AG04449 (cell line): ENCODE measurements around the gene CST7.

Experiments
- CTCF ChIA-PET: fragments of 350-600 bp; formaldehyde crosslinking; extraction: SDS; loops from one replicate; lab custom pipeline; 2021; ENCODE audit warnings: antibody characterized with exemption; lab: Yijun Ruan, JAX
- POLR2A ChIA-PET: fragments of 400-600, 350-600 bp; formaldehyde crosslinking; extraction: SDS; loops from one replicate; lab custom pipeline; 2020; ENCODE audit warnings: antibody characterized with exemption, inconsistent platforms; lab: Yijun Ruan, JAX
- DNase-seq: peaks from one replicate; pipeline ENCODE4 v3.0.0-alpha.2; 2010; ENCODE audit warnings: low read depth, low spot score
- H3K4me3 ChIP-seq: 2 replicates; pipeline ENCODE4 v1.5.1; 2011; ENCODE audit warnings: low read depth, mild to moderate bottlenecking, control low read depth, low read length
- TF ChIP-seq, protein P1 (sequence below): IDR thresholded peaks from one replicate; pipeline ENCODE4 v1.5.1; 2011; ENCODE audit warnings: mild to moderate bottlenecking, moderate library complexity, low read length, control low read depth, inconsistent platforms; ENCODE audit not compliant: insufficient read depth; ENCODE audit errors: missing control alignments

Gene CST7

DNA sequence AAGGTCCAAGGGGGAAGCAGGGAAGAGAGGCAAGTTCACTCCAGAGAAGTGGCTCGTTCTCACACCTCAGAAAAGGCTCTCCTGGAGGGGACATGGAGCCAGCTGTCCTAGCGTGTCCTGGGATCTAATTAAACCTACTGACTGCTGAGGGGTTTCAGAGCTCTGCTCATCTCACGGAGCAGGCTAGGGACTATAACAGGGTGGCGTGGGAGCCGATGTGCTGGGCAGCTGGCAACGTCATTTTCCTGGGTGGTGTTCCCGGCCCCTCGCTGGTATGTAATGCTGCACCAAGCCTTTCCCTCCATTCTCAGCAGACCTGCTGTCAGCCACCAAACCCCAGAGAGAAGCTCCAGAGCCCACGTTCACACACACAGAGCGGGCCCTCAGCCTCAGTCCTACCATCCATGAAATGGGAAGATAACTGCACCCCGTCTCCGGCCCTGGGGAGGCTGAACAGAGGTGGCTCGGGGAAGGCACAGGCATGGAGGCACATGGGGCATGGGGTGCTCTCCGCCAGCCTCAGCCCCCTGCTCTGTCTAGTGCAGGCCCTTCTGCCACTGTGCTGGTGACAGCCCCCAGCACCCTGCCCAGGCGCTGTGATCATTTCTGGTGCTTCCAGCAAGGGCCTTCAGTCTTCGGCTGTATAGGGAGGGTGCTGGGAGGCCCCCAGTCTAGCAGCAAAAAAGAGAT is 1.9 kb downstream of the CST7 start:
- CTCF ChIA-PET, result no interaction called here
- TF ChIP-seq, protein P1, sequence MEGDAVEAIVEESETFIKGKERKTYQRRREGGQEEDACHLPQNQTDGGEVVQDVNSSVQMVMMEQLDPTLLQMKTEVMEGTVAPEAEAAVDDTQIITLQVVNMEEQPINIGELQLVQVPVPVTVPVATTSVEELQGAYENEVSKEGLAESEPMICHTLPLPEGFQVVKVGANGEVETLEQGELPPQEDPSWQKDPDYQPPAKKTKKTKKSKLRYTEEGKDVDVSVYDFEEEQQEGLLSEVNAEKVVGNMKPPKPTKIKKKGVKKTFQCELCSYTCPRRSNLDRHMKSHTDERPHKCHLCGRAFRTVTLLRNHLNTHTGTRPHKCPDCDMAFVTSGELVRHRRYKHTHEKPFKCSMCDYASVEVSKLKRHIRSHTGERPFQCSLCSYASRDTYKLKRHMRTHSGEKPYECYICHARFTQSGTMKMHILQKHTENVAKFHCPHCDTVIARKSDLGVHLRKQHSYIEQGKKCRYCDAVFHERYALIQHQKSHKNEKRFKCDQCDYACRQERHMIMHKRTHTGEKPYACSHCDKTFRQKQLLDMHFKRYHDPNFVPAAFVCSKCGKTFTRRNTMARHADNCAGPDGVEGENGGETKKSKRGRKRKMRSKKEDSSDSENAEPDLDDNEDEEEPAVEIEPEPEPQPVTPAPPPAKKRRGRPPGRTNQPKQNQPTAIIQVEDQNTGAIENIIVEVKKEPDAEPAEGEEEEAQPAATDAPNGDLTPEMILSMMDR, result no peak
- no peak overlapping the region for H3K4me3 ChIP-seq
- no peak for DNase-seq
- POLR2A ChIA-PET, result no interaction called here

DNA sequence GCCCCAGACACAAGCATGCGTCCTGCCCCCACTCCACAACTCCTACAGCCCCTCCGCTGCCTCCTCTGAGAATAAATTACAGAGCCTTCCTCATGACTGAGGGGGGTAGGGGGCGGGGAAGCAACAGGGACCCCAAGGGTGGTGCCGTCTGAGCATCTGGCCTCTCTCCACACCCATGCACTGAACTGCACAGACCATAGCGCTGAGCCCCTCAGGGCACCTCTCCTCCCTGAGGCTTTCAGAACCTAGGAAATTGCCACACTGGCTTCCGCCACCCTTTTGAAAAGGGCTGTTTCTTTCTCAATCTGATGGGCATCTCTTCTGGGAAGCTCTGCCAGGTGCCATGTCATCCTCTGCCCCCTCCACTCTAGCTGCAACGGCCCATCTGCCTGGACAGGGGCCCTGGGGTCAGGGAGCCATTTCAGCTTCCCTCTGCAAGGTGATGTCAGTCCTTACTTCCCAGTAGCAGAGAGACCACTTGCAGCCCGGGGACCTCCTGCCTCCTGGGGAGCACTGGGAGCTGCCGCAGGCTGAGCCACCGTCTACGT is 2.5 kb downstream of the CST7 start:
- TF ChIP-seq, protein P1, result no peak
- ChIA-PET POLR2A (no interaction called here), CTCF (no interaction called here)
- H3K4me3 ChIP-seq, result no peak overlapping the region
- no peak for DNase-seq

DNA sequence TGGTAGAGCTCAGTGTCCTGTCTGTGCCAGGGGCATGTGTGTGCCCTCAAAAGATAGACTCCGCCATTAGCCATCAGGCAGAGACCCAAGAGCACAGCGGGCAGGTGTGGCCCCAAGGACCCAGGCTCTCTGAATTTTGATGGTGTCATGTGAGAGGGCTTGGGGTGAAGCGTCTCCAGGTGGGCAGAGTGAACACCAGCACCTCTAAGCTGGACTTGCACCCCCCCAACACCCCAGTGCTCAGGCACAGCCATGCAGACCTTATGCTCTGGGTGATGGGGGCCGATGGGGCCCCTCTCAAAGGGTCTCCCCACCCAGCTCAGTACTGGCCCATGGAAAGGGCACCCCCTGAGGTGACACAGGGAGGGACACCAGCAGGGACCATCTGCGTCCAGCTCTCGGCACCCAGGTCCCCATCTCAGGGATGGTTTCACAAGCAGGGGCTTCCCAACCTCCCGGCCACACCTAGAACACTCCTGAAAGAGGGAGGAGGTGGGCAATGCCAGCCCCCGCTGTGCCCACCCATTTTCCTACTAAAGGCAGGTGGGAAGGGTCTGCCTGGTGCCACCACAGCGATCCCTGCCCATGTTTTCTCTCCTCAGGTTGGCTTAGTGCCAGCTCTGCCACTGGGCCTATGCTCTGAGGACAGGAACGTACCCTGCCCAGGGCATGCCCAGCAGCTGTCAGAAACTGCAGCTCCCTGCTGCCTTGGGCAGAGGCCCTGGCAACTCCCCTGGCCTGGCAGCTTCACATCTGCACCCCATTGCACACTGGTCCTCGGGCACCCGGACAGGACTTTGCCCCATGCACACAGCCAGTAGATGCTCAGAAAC is 3.5 kb downstream of the CST7 start:
- TF ChIP-seq, protein P1, result no peak
- POLR2A ChIA-PET, result no interaction called here
- no peak overlapping the region for H3K4me3 ChIP-seq
- CTCF ChIA-PET, result no interaction called here
- DNase-seq, result no peak

DNA sequence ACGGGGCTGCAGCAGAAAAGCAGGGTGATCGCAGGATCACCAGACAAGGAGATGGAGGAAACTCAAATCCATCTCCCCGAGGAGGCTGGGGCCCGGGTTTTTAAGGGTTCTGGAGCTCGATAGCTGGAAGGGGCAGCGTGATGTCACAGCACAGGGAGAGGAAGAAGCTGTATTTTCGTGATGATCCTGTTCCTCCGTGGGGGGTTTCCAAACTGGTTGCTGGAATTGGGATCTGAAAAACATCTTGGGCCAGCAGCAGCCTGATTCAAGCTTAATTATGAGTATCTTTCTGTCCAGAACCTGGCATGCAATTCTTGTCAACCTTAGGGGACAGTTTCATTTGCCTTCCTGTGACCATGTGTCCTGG is 4.1 kb downstream of the CST7 start:
- DNase-seq, result no peak
- POLR2A ChIA-PET, result no interaction called here
- no peak overlapping the region for H3K4me3 ChIP-seq
- TF ChIP-seq, protein P1, result no peak
- CTCF ChIA-PET, result interaction anchor here (1.0 kb wide), 1 partner anchor 1016 kb away, joined by 3 read pairs; no protein-coding TSS in a partner anchor

DNA sequence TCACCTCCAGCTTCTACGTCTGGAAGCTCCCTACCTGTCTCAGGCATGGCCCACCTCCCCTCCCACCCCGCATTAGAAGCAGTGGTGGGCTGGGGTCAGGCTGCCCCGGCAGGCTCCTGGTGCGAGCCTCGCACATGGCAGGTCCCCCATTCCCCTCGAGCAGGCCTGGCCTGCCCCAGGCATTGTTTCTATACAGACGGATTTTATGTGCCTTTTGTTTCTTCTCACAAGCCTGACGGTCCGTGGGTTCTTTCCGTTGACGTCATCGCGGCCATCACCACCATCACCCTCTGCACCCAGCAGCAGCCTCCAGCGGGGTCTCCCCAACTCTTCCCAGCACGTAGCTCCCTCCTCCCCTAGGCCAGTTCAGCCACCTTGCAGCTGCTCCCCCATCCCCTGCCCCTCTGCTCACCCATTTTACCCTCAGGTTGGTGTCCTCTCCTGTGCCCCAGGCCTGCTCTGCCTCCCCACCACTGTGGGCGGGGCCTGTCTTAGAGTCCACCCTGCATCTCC is 4.6 kb downstream of the CST7 start:
- TF ChIP-seq, protein P1, result no peak
- CTCF ChIA-PET, result interaction anchor here (1.0 kb wide), 1 partner anchor 1016 kb away, joined by 3 read pairs; no protein-coding TSS in a partner anchor

DNA sequence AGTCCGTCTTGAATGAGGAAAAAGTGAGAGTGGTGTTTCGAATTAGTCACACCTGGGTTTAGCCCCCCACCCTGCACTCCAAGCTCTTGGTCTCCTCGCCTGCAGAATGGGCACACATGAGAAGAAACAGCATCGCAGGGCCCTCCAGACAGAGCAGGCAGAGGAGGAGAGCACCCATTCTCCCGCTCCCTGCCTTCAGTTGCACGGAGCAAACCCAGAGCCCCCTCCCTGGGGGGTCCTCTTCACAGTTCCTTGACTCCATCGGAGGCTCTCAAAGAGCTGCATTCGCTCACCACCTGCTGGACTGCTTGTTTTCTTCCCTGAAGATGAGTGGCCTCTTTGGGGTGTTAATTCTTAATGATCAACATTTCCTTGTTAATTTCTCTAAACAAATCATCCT is 5.1 kb downstream of the CST7 start:
- CTCF ChIA-PET, result interaction anchor here (1.0 kb wide), 1 partner anchor 1017 kb away, joined by 3 read pairs; no protein-coding TSS in a partner anchor
- no peak overlapping the region for H3K4me3 ChIP-seq
- DNase-seq, result no peak
- POLR2A ChIA-PET, result no interaction called here
- TF ChIP-seq, protein P1, result no peak

More for the DNA sequence above, 4.6 kb downstream of the CST7 start:
- POLR2A ChIA-PET, result no interaction called here
- H3K4me3 ChIP-seq, result no peak overlapping the region
- DNase-seq, result no peak
